HEK293T (cell line): ENCODE results near the gene ABHD4.
A peak's percentile ranks its signal among the peaks of the same experiment; 100 is the strongest.

ENCODE experiments used
- CTCF ChIA-PET: fragments of 350-600 bp; formaldehyde crosslinking; extraction: SDS; loops from one replicate; lab custom pipeline; 2021; ENCODE audit warnings: antibody characterized with exemption, inconsistent platforms; lab: Yijun Ruan, JAX
- POLR2A ChIA-PET: fragments of 350-600 bp; formaldehyde crosslinking; extraction: SDS; loops from one replicate; lab custom pipeline; 2020; ENCODE audit warnings: antibody characterized with exemption, inconsistent platforms; lab: Yijun Ruan, JAX
- DNase-seq: peaks from one replicate; pipeline ENCODE4 v3.0.0; 2012; ENCODE audit warnings: mixed read lengths; ENCODE audit errors: extremely low spot score
- ARNT ChIP-seq: fragments of 450-650 bp; IDR thresholded peaks from 2 replicates; pipeline ENCODE4 v1.6.1; 2017; ENCODE audit warnings: mild to moderate bottlenecking
- BHLHE40 ChIP-seq: fragments of 450-650 bp; IDR thresholded peaks from 2 replicates; pipeline ENCODE4 v1.6.1; 2016; ENCODE audit warnings: mild to moderate bottlenecking, moderate library complexity, borderline replicate concordance
- CTBP1 ChIP-seq: fragments of 450-650 bp; IDR thresholded peaks from 2 replicates; pipeline ENCODE4 v1.6.1; 2016; ENCODE audit warnings: borderline replicate concordance
- ELF4 ChIP-seq: fragments of 450-650 bp; IDR thresholded peaks from 2 replicates; pipeline ENCODE4 v1.6.1; 2017; ENCODE audit warnings: antibody characterized with exemption
- FOXA1 ChIP-seq: fragments of 450-650 bp; IDR thresholded peaks from 2 replicates; pipeline ENCODE4 v1.6.1; 2016; ENCODE audit warnings: mild to moderate bottlenecking
- FOXK2 ChIP-seq: fragments of 450-650 bp; IDR thresholded peaks from 2 replicates; pipeline ENCODE4 v1.6.1; 2016; ENCODE audit warnings: mild to moderate bottlenecking
- FOXM1 ChIP-seq: fragments of 450-650 bp; IDR thresholded peaks from 2 replicates; pipeline ENCODE4 v1.6.1; 2017; ENCODE audit warnings: mild to moderate bottlenecking, borderline replicate concordance
- HDGF ChIP-seq: fragments of 450-650 bp; IDR thresholded peaks from 2 replicates; pipeline ENCODE4 v1.6.1; 2017; ENCODE audit warnings: antibody characterized with exemption, borderline replicate concordance
- L3MBTL2 ChIP-seq: fragments of 450-650 bp; conservative IDR thresholded peaks from 2 replicates; pipeline ENCODE4 v1.6.1; 2016; ENCODE audit warnings: mild to moderate bottlenecking
- LEF1 ChIP-seq: fragments of 450-650 bp; IDR thresholded peaks from 2 replicates; pipeline ENCODE4 v1.6.1; 2017; ENCODE audit warnings: mild to moderate bottlenecking, borderline replicate concordance
- NFRKB ChIP-seq: fragments of 450-650 bp; IDR thresholded peaks from 2 replicates; pipeline ENCODE4 v1.6.1; 2016; ENCODE audit warnings: mild to moderate bottlenecking, moderate library complexity
- SP1 ChIP-seq: fragments of 450-650 bp; IDR thresholded peaks from 2 replicates; pipeline ENCODE4 v1.6.1; 2017
- SUZ12 ChIP-seq: fragments of 450-650 bp; IDR thresholded peaks from 2 replicates; pipeline ENCODE4 v1.6.1; 2016; ENCODE audit warnings: mild to moderate bottlenecking
- TARDBP ChIP-seq: fragments of 450-650 bp; IDR thresholded peaks from 2 replicates; pipeline ENCODE4 v1.6.1; 2016
- ZNF384 ChIP-seq: fragments of 450-650 bp; IDR thresholded peaks from 2 replicates; pipeline ENCODE4 v1.6.1; 2016
- TF ChIP-seq, protein P1 (sequence below): fragments of 450-650 bp; IDR thresholded peaks from 2 replicates; pipeline ENCODE4 v1.6.1; 2016

Gene ABHD4

GRCh38 chr14:22650046-22650739, 52.1 kb downstream of the ABHD4 start:
- ChIA-PET CTCF (interaction anchor here (0.6 to 4.2 kb wide), 4 partner anchors 9 to 208 kb away, joined by 3 to 47 read pairs (median 6); no protein-coding TSS in a partner anchor), POLR2A (no interaction called here)
- DNase-seq, result no peak
- TF ChIP-seq LEF1 (no peak), CTBP1 (no peak), FOXK2 (no peak), FOXA1 (no peak), ARNT (no peak), ELF4 (no peak), SP1 (no peak), HDGF (no peak), L3MBTL2 (no peak), BHLHE40 (no peak), TARDBP (no peak), NFRKB (no peak), ZNF384 (no peak), FOXM1 (no peak), SUZ12 (no peak)
- TF ChIP-seq, protein P1, sequence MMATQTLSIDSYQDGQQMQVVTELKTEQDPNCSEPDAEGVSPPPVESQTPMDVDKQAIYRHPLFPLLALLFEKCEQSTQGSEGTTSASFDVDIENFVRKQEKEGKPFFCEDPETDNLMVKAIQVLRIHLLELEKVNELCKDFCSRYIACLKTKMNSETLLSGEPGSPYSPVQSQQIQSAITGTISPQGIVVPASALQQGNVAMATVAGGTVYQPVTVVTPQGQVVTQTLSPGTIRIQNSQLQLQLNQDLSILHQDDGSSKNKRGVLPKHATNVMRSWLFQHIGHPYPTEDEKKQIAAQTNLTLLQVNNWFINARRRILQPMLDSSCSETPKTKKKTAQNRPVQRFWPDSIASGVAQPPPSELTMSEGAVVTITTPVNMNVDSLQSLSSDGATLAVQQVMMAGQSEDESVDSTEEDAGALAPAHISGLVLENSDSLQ, result no peak

GRCh38 chr14:22650960-22651521, 52.9 kb downstream of the ABHD4 start:
- TF ChIP-seq ELF4 (peak; percentile 57), L3MBTL2 (no peak), ZNF384 (no peak), BHLHE40 (no peak), NFRKB (no peak)
- DNase-seq, result no peak
- ChIA-PET CTCF (interaction anchor here (0.5 to 4.2 kb wide), 3 partner anchors 9 to 147 kb away, joined by 3 to 47 read pairs (median 6); no protein-coding TSS in a partner anchor), POLR2A (interaction anchor here (0.9 kb wide), 1 partner anchor 14 kb away, joined by 3 read pairs; no protein-coding TSS in a partner anchor)

DNA sequence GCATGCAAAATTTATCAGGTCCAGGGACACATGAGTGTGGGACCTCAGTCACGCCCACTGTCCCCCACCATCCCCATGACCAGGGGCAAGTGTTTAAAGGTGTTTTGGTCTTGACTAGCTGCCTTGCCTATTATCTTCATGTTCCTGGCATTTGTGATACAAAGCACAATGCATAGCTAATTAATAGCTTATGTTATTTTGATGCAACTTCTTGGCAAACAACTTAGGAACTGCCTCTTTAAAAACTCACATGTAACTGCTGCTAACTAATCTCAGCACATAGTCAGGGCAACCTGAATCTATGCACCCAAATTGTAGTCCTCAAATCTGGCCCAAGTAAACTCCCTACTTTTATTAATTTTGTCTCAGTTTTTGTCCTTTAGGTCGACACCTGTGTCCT, 53.5 kb downstream of the ABHD4 start:
- CTCF ChIA-PET, result interaction anchor here (1.5 to 4.2 kb wide), 2 partner anchors 8 to 80 kb away, joined by 6 to 47 read pairs; no protein-coding TSS in a partner anchor
- DNase-seq, result no peak
- POLR2A ChIA-PET, result interaction anchor here (0.9 to 1.7 kb wide), 3 partner anchors 13 to 79 kb away, joined by 3 to 7 read pairs (median 3); partner anchors contain the start of gene DAD1

GRCh38 chr14:22653012-22653621, 55.0 kb downstream of the ABHD4 start:
- peak; percentile 77 for DNase-seq
- no peak for TF ChIP-seq BHLHE40
- no peak for TF ChIP-seq LEF1
- TF ChIP-seq HDGF, result no peak
- TF ChIP-seq L3MBTL2, result no peak
- no peak for TF ChIP-seq CTBP1
- no peak for TF ChIP-seq SUZ12
- no peak for TF ChIP-seq ELF4
- no peak for TF ChIP-seq FOXA1
- CTCF ChIA-PET, result interaction anchor here (0.6 to 4.2 kb wide), 18 partner anchors 9 to 349 kb away, joined by 3 to 47 read pairs (median 4); partner anchors contain the start of genes DAD1 and OR6J1
- POLR2A ChIA-PET, result interaction anchor here (0.6 to 1.7 kb wide), 5 partner anchors 11 to 113 kb away, joined by 3 to 7 read pairs (median 3); partner anchors contain the start of genes DAD1 and OXA1L

More for the DNA sequence above, 53.5 kb downstream of the ABHD4 start:
- TF ChIP-seq SP1 (no peak), FOXA1 (no peak), NFRKB (no peak), ARNT (no peak), LEF1 (no peak)
- TF ChIP-seq, protein P1, result no peak

DNA sequence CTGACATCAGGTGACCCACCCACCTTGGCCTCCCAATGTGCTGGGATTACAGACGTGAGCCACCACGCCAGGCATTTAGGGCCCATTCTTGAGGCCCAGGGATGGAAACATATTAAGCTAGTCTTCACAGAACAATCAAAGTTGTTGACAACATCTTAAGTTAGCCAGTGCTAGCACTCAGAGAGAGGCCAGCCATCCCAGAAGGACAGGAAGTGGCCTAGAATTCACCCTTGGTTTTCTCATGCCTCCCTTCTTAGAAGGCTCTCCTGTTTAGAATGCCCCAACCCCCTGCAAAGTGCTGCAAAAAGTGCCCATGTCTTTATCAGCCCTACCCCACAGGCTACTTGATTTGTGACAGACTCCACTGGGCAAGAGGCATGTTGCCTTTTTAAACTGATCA, 58.1 kb downstream of the ABHD4 start:
- CTCF ChIA-PET, result no interaction called here
- POLR2A ChIA-PET, result no interaction called here
- DNase-seq, result no peak
- TF ChIP-seq FOXA1, result no peak
- no peak for TF ChIP-seq ZNF384
- no peak for TF ChIP-seq LEF1
- no peak for TF ChIP-seq CTBP1

DNA sequence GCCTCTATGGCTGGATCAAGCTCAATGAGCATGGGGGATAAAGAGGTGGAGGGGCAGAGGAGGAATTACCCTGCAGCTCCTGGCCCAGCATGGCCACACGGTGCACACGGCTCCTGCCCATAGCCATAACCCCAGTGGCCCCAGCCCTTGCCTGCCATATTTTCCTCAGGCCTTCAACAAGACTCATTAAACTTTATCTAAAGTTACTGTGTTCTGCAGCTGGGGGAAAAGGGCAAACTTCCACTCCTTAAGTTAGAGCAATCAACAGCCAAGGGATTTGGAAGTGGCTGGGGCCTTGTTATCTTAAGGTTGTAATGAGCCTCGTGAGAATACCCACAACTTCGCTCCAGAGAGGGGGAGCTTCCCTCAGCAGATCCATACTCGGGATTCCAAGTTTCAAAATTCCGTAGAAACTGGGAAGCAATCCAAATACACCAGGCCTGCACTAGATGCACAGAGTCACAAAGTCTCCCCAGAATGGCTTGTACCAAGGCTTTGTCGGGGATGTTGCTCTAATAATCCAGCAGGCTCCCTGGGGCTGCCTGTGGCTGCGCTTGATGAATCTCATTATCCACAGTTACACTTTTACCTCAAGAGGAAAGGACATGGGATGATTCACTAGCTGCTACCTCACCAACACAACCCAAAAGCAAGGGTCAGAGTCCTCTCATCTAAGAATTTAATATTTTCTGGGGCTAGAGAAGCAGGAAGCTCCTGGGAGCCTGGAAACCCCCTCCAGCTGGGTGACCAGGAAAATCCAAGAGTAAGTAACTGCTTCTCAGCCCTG, 59.0 kb downstream of the ABHD4 start:
- POLR2A ChIA-PET, result interaction anchor here (3.5 kb wide), 1 partner anchor 109 kb away, joined by 19 read pairs; the partner anchor contains the start of gene OXA1L
- no peak for DNase-seq
- CTCF ChIA-PET, result interaction anchor here (0.8 to 3.5 kb wide), 6 partner anchors 8 to 166 kb away, joined by 3 to 14 read pairs (median 4); partner anchors contain the start of gene OR6J1
- TF ChIP-seq TARDBP (no peak), ZNF384 (no peak), ARNT (no peak), L3MBTL2 (no peak), FOXA1 (no peak), ELF4 (no peak), SP1 (no peak)
